Aorta (tissue), 5 donors: ENCODE results near the gene CPA5. TPM values are rescaled to one million over a fixed set of nuclear protein-coding genes. Genes with fewer than 3 reads are reported as not detected.

ENCODE experiments used
- ATAC-seq: fragments of 200-7000 bp; cut with Tn5 transposase; one replicate; pipeline ENCODE4 v1.9.1; 2022; ENCODE audit warnings: moderate library complexity; ENCODE audit not compliant: low FRiP score
- DNase-seq, 2 donors: peaks; one replicate each; pipeline ENCODE4 v3.0.0-alpha.2; 2020
- H3K27ac ChIP-seq, 2 donors: one replicate each; pipeline ENCODE4 v1.5.1; 2013; ENCODE audit warnings: low read length in 2 of 2, mild to moderate bottlenecking in 2 of 2, moderate library complexity in 2 of 2, control low read depth in 1 of 2, inconsistent platforms in 1 of 2, low read depth in 1 of 2
- H3K27me3 ChIP-seq, 2 donors: one replicate each; pipeline ENCODE4 v1.6.1; 2013; ENCODE audit warnings: control low read depth in 1 of 2, low read length in 1 of 2, mild to moderate bottlenecking in 1 of 2, moderate library complexity in 1 of 2; ENCODE audit not compliant: insufficient read depth in 2 of 2, control insufficient read depth in 1 of 2
- H3K36me3 ChIP-seq, 2 donors: one replicate each; pipeline ENCODE4 v1.6.1; 2013; ENCODE audit warnings: control low read depth in 1 of 2, low read length in 1 of 2, mild to moderate bottlenecking in 1 of 2; ENCODE audit not compliant: insufficient read depth in 2 of 2, control insufficient read depth in 1 of 2
- H3K4me1 ChIP-seq, 2 donors: one replicate each; pipeline ENCODE4 v1.6.1; 2013; ENCODE audit warnings: low read length in 2 of 2, control low read depth in 1 of 2, mild to moderate bottlenecking in 1 of 2, moderate library complexity in 1 of 2; ENCODE audit not compliant: insufficient read depth in 2 of 2, control insufficient read depth in 1 of 2
- H3K4me3 ChIP-seq, 2 donors: one replicate each; pipeline ENCODE4 v1.5.1; 2013; ENCODE audit warnings: low read length in 2 of 2, control low read depth in 1 of 2, mild to moderate bottlenecking in 1 of 2
- H3K9me3 ChIP-seq: one replicate; pipeline ENCODE4 v1.6.1; 2013; ENCODE audit warnings: mild to moderate bottlenecking, low read length; ENCODE audit not compliant: control insufficient read depth
- WGBS, 2 donors: extraction: QIAGEN DNeasy Blood & Tissue Kit; methylation state at CpG; one replicate each; pipeline ENCODE4 v1.1.7; 2013; 5-methylcytosine and 5-hydroxymethylcytosine counted together
- intact Hi-C, 2 donors: fragments of 100-400 bp; cut with DNase I; formaldehyde crosslinking; loops; one replicate each; pipeline versions ENCODE4 v1.14.2 to v1.15.0; 2022
- polyA plus RNA-seq, 2 donors: library from polyadenylated mRNA; stranded (reverse); fragments of 200-250 nt; gene quantifications; one replicate each; pipeline ENCODE4 v1.2.3, GENCODE V29; 2013
- total RNA-seq, 2 donors: library from RNA; stranded (reverse); fragmentation: NEBNext Ultra II Directional; extraction: Animal tissue kit (Norgen Biotek cat#: 25700); gene quantifications; one replicate each; pipeline ENCODE4 v1.2.1, GENCODE V29; 2021
- donor health status: healthy with polysubstance abuse.
- donor health status: Bipolar disorder and iron deficiency.
- donor health status: DM: no; HTN: no; CAD: no.
- donor health status: DM: no; HTN: no; CAD: no.
- donor health status: DM: yes; HTN: yes; CAD: no.

Gene CPA5
- total and polyA plus RNA-seq, 4 donors: not detected

GRCh38 chr7:130401101-130401500 lies 56.5 kb downstream of the CPA5 start:
- no peaks in the 10 kb centered on the region for H3K9me3 ChIP-seq
- no peaks in the 10 kb centered on the region for H3K4me1 ChIP-seq
- no peak overlapping the region for H3K27ac ChIP-seq
- intact Hi-C loops: no loop called here
- ATAC-seq (no peak), DNase-seq (no peak)
- no peaks in the 10 kb centered on the region for H3K36me3 ChIP-seq
- 86 to 95% methylated on average over 1 of the region's 1 CpG for WGBS, 2 donors
- no peaks in the 10 kb centered on the region for H3K27me3 ChIP-seq
- no peak overlapping the region for H3K4me3 ChIP-seq

DNA sequence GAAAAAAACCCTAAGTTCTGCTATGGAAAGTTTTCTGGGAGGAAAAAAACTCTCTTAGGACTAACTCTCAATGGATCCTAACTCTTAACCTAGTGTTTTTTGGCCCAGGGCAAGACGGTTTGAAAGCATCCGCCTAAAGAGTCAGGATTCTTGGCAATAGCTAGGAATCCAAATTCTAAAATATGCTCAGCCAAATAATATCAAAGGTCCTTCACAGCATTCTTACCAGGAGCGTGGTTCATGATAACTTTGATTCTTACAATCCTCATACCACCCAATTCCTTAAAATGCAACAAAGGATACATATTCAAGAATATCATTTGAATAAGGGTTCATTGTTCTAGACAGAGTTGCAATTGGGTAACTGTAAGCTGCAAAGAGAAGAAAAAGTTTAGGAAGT lies 57.0 kb downstream of the CPA5 start:
- 50 to 59% methylated on average over 3 of the region's 3 CpGs for WGBS, 2 donors
- Histone ChIP-seq H3K4me3 (no peak overlapping the region), H3K4me1 (no peaks in the 10 kb centered on the region), H3K36me3 (no peaks in the 10 kb centered on the region), H3K9me3 (no peaks in the 10 kb centered on the region), H3K27ac (no peak overlapping the region), H3K27me3 (no peaks in the 10 kb centered on the region)
- ATAC-seq: no peak
- intact Hi-C loops: no loop called here
- DNase-seq: no peak

DNA sequence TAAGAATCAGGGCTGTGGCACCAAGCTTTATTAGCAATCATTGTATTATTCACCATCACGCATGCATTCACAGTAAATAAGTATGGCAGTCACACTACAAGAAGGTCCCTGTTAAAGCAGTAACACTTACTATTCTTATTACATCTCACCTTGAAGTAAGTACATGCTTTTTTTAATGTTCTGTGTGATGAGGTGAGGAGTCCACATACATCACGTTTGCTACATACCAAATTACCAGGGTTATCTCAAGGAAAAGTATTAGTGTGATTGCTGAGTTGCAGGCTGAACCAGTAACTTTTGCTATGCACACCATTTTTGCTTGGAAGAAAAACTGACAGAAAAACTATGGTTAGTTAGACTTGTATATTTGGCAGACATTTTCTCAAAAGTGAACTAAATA lies 60.4 kb downstream of the CPA5 start:
- H3K9me3 ChIP-seq: no peaks in the 10 kb centered on the region
- ATAC-seq (no peak), DNase-seq (no peak)
- no peak overlapping the region for H3K4me3 ChIP-seq
- H3K4me1 ChIP-seq: no peaks in the 10 kb centered on the region
- no peaks in the 10 kb centered on the region for H3K27me3 ChIP-seq
- WGBS, 2 donors: 57 to 63% methylated on average over 2 of the region's 2 CpGs
- H3K27ac ChIP-seq: no peak overlapping the region
- no peaks in the 10 kb centered on the region for H3K36me3 ChIP-seq
- intact Hi-C loops: no loop called here

DNA sequence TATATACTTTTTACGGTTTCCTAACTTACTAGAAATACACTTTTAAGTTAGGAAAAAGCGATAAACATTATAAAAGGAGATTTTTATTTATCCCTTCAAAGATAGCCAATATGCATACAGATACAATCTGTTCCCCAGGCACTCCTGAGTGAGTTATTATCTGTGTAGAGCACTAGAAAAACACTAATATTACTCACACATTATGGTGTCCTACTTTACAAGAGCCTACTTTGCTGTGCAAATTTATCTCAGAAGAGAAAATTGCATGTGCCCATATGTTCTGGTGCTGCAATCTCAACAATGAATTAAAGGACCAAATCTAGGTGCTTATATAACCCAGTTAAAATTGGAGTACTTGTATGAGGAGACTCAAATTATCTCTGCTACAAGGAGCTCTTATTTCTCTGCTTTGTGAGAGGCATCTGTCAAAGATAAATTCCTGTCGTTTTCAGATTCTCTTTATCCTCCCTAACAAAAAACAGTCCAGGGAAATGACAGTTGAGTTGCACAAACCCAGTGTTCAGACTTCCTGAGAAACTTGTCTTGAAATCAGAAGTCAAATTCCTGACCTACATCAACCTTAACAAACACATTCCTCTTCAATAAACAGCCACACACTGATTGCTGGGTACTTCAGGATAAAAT lies 64.6 kb downstream of the CPA5 start:
- Histone ChIP-seq H3K36me3 (no peaks in the 10 kb centered on the region), H3K9me3 (no peaks in the 10 kb centered on the region), H3K27me3 (no peaks in the 10 kb centered on the region), H3K4me3 (no peak overlapping the region), H3K27ac (no peak overlapping the region), H3K4me1 (no peaks in the 10 kb centered on the region)
- DNase-seq: no peak
- 72% methylated on average over 3 of the region's 3 CpGs for WGBS, 2 donors
- no peak for ATAC-seq
- intact Hi-C loops: no loop called here

DNA sequence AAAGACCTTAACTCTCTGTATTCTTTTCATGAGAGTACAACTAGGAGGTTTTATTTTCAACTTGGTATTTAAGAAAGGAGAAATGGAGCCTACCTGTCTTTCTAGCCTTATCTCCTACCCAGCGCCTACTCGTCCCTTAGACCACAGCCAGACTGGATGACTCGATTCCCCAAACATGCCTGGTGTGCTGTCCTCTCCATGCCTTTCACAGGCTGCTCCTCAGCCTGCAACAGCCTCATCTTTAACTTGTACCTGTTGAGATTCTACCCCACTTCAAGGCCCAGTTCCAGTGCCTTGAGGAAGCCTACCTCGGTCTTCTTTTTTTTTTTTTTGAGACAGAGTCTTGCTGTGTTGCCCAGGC lies 65.1 kb downstream of the CPA5 start:
- Histone ChIP-seq H3K9me3 (no peaks in the 10 kb centered on the region), H3K4me1 (no peaks in the 10 kb centered on the region), H3K4me3 (no peak overlapping the region), H3K27me3 (no peaks in the 10 kb centered on the region), H3K27ac (no peak overlapping the region), H3K36me3 (no peaks in the 10 kb centered on the region)
- ATAC-seq (no peak), DNase-seq (no peak)
- 86 to 91% methylated on average over 4 of the region's 4 CpGs for WGBS, 2 donors
- intact Hi-C loops: no loop called here

- DNase-seq: no peak
- H3K27me3 ChIP-seq: no peaks in the 10 kb centered on the region
- H3K36me3 ChIP-seq: no peaks in the 10 kb centered on the region
- H3K4me1 ChIP-seq: no peaks in the 10 kb centered on the region
- intact Hi-C loops: no loop called here
- ATAC-seq: no peak
- no peaks in the 10 kb centered on the region for H3K9me3 ChIP-seq
- H3K27ac ChIP-seq: no peak overlapping the region
- WGBS, 2 donors: 34 to 41% methylated on average over 4 of the region's 4 CpGs
- H3K4me3 ChIP-seq: no peak overlapping the region
Observed at GRCh38 chr7:130410868-130411541, 66.4 kb downstream of the CPA5 start.

GRCh38 chr7:130413201-130413600 lies 68.6 kb downstream of the CPA5 start:
- ATAC-seq: no peak
- Histone ChIP-seq H3K27me3 (no peaks in the 10 kb centered on the region), H3K4me1 (no peaks in the 10 kb centered on the region), H3K9me3 (no peaks in the 10 kb centered on the region), H3K36me3 (no peaks in the 10 kb centered on the region), H3K4me3 (no peak overlapping the region), H3K27ac (no peak overlapping the region)
- 97 to 100% methylated on average over 4 of the region's 4 CpGs for WGBS, 2 donors
- no peak for DNase-seq
- intact Hi-C loops: no loop called here

- H3K27me3 ChIP-seq: no peaks in the 10 kb centered on the region
- no peaks in the 10 kb centered on the region for H3K4me1 ChIP-seq
- no peak overlapping the region for H3K27ac ChIP-seq
- ATAC-seq (no peak), DNase-seq (no peak)
- H3K4me3 ChIP-seq: no peak overlapping the region
- H3K36me3 ChIP-seq: no peaks in the 10 kb centered on the region
- intact Hi-C loops: no loop called here
- no peaks in the 10 kb centered on the region for H3K9me3 ChIP-seq
Observed at GRCh38 chr7:130415006-130415405, 70.4 kb downstream of the CPA5 start.

DNA sequence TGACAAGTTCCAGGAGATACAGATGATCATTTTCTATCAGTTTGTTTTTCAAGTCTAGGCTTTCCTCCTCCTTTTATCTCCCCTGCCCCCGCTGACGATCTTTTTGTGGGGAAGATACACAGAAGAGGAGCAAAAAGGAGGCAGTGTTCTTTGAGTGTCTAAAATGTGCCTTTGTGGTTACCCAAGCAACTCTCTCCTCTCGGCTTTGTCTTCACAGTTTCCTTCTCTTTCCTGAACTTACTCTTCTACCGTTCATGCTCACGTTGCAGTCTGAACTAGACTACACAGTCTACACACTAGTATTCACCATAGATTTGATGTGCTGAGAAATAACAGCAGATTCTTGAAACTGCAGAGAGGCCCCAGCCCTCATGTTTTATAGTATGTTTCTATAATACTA lies 72.6 kb downstream of the CPA5 start:
- Histone ChIP-seq H3K9me3 (no peaks in the 10 kb centered on the region), H3K4me3 (no peak overlapping the region), H3K27me3 (no peaks in the 10 kb centered on the region), H3K4me1 (no peaks in the 10 kb centered on the region), H3K36me3 (no peaks in the 10 kb centered on the region), H3K27ac (no peak overlapping the region)
- DNase-seq (no peak), ATAC-seq (no peak)
- 53 to 57% methylated on average over 5 of the region's 5 CpGs for WGBS, 2 donors
- intact Hi-C loops: no loop called here
